DOHH2 (cell line): ENCODE data around the gene OSM.

Experiments
- EZH2phosphoT487 ChIP-seq: fragments of 200-600 bp; sonication (generic); IDR thresholded peaks from 2 replicates; pipeline ENCODE4 v1.6.1; 2017; ENCODE audit warnings: borderline replicate concordance, mild to moderate bottlenecking, antibody characterized with exemption, low read length, moderate library complexity, mixed read lengths
- TF ChIP-seq, protein P1 (sequence below): fragments of 200-600 bp; sonication (generic); IDR thresholded peaks from one replicate; pipeline ENCODE4 v1.5.1; 2014; ENCODE audit warnings: antibody characterized with exemption, mild to moderate bottlenecking, low read depth, low read length; ENCODE audit not compliant: poor library complexity, severe bottlenecking

DNA sequence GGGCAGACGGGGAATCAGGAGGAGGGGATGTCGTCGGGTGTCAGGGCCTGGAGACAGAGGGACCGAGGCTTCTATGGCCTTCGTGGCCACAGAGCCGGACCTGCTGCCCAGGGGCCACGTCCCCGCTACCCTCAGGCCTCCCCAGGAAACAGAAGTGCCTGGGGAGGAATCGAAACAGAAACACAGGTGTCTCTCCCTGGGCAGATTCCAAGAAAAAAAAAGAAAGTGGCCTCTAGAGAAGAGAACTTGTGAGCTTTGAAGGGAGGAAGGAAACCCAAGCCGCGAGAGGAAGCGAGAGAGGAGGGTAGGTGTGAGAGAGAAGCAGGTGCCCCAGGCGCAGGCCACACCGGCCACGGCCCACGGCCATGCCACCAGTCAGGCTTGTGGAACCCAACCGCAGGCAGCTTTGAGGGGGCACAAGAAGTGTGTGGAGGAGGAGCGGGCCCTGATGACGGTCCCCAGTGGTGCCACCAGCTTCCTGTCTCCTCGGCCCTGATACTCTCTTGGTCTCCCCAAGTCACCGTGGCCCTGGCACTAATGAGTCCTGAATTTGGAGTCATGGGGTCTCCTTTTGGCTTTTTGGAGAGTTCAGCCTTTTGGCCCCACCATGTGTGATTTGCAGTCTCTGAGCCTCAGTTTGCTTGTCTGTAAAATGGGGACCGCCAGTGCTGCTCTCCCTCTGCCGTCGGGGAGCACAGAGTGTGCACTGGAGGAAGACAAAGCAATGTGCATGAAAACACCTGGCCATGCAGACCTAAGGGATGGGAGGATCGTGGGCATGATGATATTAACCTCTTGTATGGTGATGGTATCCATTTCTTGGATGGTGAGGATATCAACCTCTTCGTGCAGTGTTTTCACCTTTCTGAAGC lies 45.3 kb downstream of the OSM start:
- TF ChIP-seq, protein P1, sequence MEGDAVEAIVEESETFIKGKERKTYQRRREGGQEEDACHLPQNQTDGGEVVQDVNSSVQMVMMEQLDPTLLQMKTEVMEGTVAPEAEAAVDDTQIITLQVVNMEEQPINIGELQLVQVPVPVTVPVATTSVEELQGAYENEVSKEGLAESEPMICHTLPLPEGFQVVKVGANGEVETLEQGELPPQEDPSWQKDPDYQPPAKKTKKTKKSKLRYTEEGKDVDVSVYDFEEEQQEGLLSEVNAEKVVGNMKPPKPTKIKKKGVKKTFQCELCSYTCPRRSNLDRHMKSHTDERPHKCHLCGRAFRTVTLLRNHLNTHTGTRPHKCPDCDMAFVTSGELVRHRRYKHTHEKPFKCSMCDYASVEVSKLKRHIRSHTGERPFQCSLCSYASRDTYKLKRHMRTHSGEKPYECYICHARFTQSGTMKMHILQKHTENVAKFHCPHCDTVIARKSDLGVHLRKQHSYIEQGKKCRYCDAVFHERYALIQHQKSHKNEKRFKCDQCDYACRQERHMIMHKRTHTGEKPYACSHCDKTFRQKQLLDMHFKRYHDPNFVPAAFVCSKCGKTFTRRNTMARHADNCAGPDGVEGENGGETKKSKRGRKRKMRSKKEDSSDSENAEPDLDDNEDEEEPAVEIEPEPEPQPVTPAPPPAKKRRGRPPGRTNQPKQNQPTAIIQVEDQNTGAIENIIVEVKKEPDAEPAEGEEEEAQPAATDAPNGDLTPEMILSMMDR, result no peak
- no peak for TF ChIP-seq EZH2phosphoT487
